ENCODE measurements around the gene DOK5. TPM values are rescaled to one million over a fixed set of nuclear protein-coding genes. Genes with fewer than 3 reads are reported as not detected.

DOK5 gene
- total and polyA plus RNA-seq, 2 donors (not counting 3 experiments of a cell fraction or from before 2014, with no cell fraction given): 3.5 to 14.2 TPM

GRCh38 chr20:54486585-54486984, 11.2 kb downstream of the DOK5 start:
- ChIA-PET CTCF (interaction anchor here (0.8 kb wide), 1 partner anchor 8 kb away, joined by 3 read pairs; no protein-coding TSS in a partner anchor), POLR2A (interaction anchor here (0.6 kb wide), 1 partner anchor 168 kb away, joined by 3 read pairs; no protein-coding TSS in a partner anchor)
- FAIRE-seq (no peak), DNase-seq (ENCODE audit: low read depth, low spot score) (no peak)
- Histone ChIP-seq H3K36me3 (ENCODE audit: control insufficient read depth in 2 of 2, extremely low read depth in 1 of 2, insufficient read depth in 2 of 2, low read length in 2 of 2) (no peaks in the 10 kb centered on the region), H2AFZ (ENCODE audit: low read depth, low read length) (no peak overlapping the region), H3K79me2 (ENCODE audit: control insufficient read depth, insufficient read depth, low read length) (no peaks in the 10 kb centered on the region), H3K4me2 (ENCODE audit: insufficient read depth, low read length) (no peak overlapping the region), H3K9ac (replicated peaks; ENCODE audit: extremely low read depth, insufficient read depth, low read length) (no peak overlapping the region), H3K27ac (ENCODE audit: insufficient read depth, low read depth, low read length) (no peak overlapping the region), H3K9me1 (replicated peaks; ENCODE audit: control insufficient read depth, extremely low read depth, insufficient read depth, low read length) (no peaks in the 10 kb centered on the region), H3K27me3 (ENCODE audit: control insufficient read depth in 2 of 2, insufficient read depth in 2 of 2, low read length in 2 of 2) (no peaks in the 10 kb centered on the region), H3K4me1 (ENCODE audit: control insufficient read depth, extremely low read depth, insufficient read depth, low read length) (no peaks in the 10 kb centered on the region), H4K20me1 (replicated peaks; ENCODE audit: control insufficient read depth, extremely low read depth, insufficient read depth, low read length) (no peaks in the 10 kb centered on the region), H3K4me3 (replicated peaks in 1 of 3; ENCODE audit: insufficient read depth in 1 of 3, low read depth in 1 of 3, low read length in 3 of 3) (no peak overlapping the region), H3K9me3 (replicated peaks; ENCODE audit: control insufficient read depth, insufficient read depth, low read length) (no peaks in the 10 kb centered on the region)
- dilution Hi-C loops (cut with MboI; ENCODE audit: extremely low pct_ligation_motif_present, low sequenced_read_pairs) (no loop called here), intact Hi-C loops (cut with micrococcal nuclease) (no loop called here)
- no peak for TF ChIP-seq EZH2 (IDR thresholded peaks at IDR 0.05; ENCODE audit: borderline replicate concordance, low read depth, low read length, severe bottlenecking)
- no peak for TF ChIP-seq CTCF (IDR thresholded peaks at IDR 0.05; ENCODE audit: extremely low read depth in 1 of 2, insufficient read depth in 1 of 2, low read depth in 1 of 2, low read length in 2 of 2)
- TF ChIP-seq MYC (IDR thresholded peaks at IDR 0.05; ENCODE audit: low read depth, low read length): no peak
- TF ChIP-seq JUN (IDR thresholded peaks at IDR 0.05; ENCODE audit: borderline replicate concordance, insufficient read depth, insufficient read length, low read depth): no peak
- BruUV-seq (replicated peaks): no TSS peak

- Histone ChIP-seq H4K20me1 (replicated peaks; ENCODE audit: control insufficient read depth, extremely low read depth, insufficient read depth, low read length) (no peaks in the 10 kb centered on the region), H3K4me2 (ENCODE audit: insufficient read depth, low read length) (no peak overlapping the region), H3K36me3 (ENCODE audit: control insufficient read depth in 2 of 2, extremely low read depth in 1 of 2, insufficient read depth in 2 of 2, low read length in 2 of 2) (no peaks in the 10 kb centered on the region), H3K79me2 (ENCODE audit: control insufficient read depth, insufficient read depth, low read length) (no peaks in the 10 kb centered on the region), H3K4me3 (replicated peaks in 1 of 3; ENCODE audit: insufficient read depth in 1 of 3, low read depth in 1 of 3, low read length in 3 of 3) (no peak overlapping the region), H3K9me1 (replicated peaks; ENCODE audit: control insufficient read depth, extremely low read depth, insufficient read depth, low read length) (no peaks in the 10 kb centered on the region), H3K9me3 (replicated peaks; ENCODE audit: control insufficient read depth, insufficient read depth, low read length) (no peaks in the 10 kb centered on the region), H3K27me3 (ENCODE audit: control insufficient read depth in 2 of 2, insufficient read depth in 2 of 2, low read length in 2 of 2) (no peaks in the 10 kb centered on the region), H3K9ac (replicated peaks; ENCODE audit: extremely low read depth, insufficient read depth, low read length) (no peak overlapping the region), H3K27ac (ENCODE audit: insufficient read depth, low read depth, low read length) (no peak overlapping the region), H2AFZ (ENCODE audit: low read depth, low read length) (no peak overlapping the region), H3K4me1 (ENCODE audit: control insufficient read depth, extremely low read depth, insufficient read depth, low read length) (no peaks in the 10 kb centered on the region)
- no peak for DNase-seq (ENCODE audit: low read depth, low spot score)
- TF ChIP-seq CTCF (IDR thresholded peaks at IDR 0.05; ENCODE audit: extremely low read depth in 1 of 2, insufficient read depth in 1 of 2, low read depth in 1 of 2, low read length in 2 of 2) (no peak), FOS (IDR thresholded peaks at IDR 0.05; ENCODE audit: borderline replicate concordance, insufficient read depth, low read length) (no peak), MAX (IDR thresholded peaks at IDR 0.05; ENCODE audit: insufficient read depth, insufficient read length) (no peak), EZH2 (IDR thresholded peaks at IDR 0.05; ENCODE audit: borderline replicate concordance, low read depth, low read length, severe bottlenecking) (no peak), JUN (IDR thresholded peaks at IDR 0.05; ENCODE audit: borderline replicate concordance, insufficient read depth, insufficient read length, low read depth) (no peak), POLR2A (IDR thresholded peaks at IDR 0.05; ENCODE audit: low read depth, low read length) (no peak), POLR2AphosphoS5 (IDR thresholded peaks at IDR 0.05; ENCODE audit: insufficient read depth, low read depth, low read length) (no peak), GATA2 (IDR thresholded peaks at IDR 0.05; ENCODE audit: insufficient read depth, insufficient read length, low read depth, low read length) (no peak), MYC (IDR thresholded peaks at IDR 0.05; ENCODE audit: low read depth, low read length) (no peak)
- POLR2A ChIA-PET: no interaction called here
- BruUV-seq (replicated peaks): no TSS peak
- CTCF ChIA-PET: no interaction called here
- dilution Hi-C loops (cut with MboI; ENCODE audit: extremely low pct_ligation_motif_present, low sequenced_read_pairs): no loop called here
- FAIRE-seq: no peak
- intact Hi-C loops (cut with micrococcal nuclease): no loop called here
Observed at GRCh38 chr20:54488442-54488841, 13.0 kb downstream of the DOK5 start.
